Mesenteric fat pad (tissue), 1 donor: ENCODE data around the gene TOLLIP. TPM values are rescaled to one million over a fixed set of nuclear protein-coding genes. Genes with fewer than 3 reads are reported as not detected.

Experiments
- DNase-seq: peaks from one replicate; pipeline ENCODE4 v3.0.0-alpha.2; 2020; ENCODE audit warnings: low spot score
- total RNA-seq: library from RNA; stranded (reverse); fragmentation: NEBNext Ultra II Directional; extraction: Animal tissue kit (Norgen Biotek cat#: 25700); gene quantifications from one replicate; pipeline ENCODE4 v1.2.1, GENCODE V29; 2021
- donor health status: DM: yes; HTN: yes; CAD: no.

The TOLLIP gene
- total RNA-seq, 1 donor from 2014 or later = 63.6 TPM

- peak; percentile 85 for DNase-seq
Observed at GRCh38 chr11:1299621-1300020, 9.8 kb downstream of the TOLLIP start.

DNA sequence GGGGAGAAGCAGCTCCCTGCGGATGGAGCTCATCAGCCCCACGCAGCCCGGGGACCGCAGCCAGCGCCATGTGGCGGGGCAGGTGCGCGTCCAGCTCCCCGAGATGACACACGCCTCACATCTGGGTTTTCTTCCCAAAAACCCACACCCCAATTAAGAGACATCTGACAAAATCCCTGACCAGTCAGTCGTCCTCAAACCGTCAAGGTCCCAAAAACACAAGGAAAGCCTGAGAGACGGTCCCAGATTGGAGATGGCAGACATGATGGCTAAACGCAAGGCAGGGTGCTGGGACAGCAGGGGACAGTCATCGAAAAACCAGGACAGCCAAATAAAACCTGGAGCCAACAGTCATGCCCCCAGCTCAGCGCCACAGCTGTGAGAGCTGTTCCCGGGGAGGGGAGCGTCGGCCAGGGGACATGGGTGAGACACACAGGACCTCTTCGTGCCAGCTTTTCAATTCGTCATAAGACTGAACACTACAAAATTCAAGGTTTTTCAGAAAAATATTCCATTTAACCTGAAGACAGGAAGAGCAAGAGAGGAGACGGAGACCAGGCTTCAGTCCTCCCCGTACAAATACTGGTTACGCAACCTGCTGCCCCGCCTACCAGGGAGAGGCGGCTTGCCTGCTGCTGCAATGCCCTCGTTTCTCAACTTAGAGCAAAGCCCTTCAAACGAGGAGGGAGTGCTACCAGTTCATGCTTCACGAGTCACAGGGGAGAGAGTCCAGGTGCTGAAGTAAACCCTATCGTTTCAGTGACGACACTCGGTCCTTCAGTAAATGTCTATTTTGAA is 10.5 kb downstream of the TOLLIP start:
- peak; percentile 89 for DNase-seq

GRCh38 chr11:1297576-1298473 is 11.6 kb downstream of the TOLLIP start:
- DNase-seq = peak; percentile 82

DNA sequence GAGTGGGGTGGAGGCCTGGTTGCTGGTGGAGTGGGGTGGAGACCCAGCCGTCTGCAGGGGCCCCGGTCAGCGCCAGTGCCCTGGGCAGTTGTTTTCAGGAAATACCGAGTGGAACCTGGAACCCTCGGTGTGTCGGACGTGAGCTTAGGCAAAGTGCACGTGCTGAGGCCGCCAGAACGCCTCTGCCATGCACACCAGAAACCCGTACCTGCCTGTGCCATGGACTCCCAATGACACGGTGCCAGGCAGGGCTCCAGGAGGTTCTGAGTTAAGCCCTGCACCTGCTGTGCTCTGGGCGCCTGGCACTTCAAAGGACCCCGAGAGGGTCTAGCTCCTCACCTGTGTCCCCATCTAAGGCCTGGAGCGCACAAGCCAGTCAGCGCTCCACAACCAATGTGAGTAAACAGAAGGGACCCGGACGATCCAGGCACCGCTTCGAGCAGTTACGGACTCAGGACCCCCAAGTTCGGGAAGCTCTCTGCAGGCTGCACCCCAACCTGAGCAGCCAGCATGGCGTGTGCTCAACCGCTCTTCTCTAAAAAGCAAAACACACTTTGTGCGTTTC is 12.3 kb downstream of the TOLLIP start:
- DNase-seq = peak; percentile 88

GRCh38 chr11:1296287-1296686 is 13.1 kb downstream of the TOLLIP start:
- DNase-seq = peak; percentile 80

GRCh38 chr11:1295591-1295990 is 13.8 kb downstream of the TOLLIP start:
- DNase-seq = peak; percentile 82

DNA sequence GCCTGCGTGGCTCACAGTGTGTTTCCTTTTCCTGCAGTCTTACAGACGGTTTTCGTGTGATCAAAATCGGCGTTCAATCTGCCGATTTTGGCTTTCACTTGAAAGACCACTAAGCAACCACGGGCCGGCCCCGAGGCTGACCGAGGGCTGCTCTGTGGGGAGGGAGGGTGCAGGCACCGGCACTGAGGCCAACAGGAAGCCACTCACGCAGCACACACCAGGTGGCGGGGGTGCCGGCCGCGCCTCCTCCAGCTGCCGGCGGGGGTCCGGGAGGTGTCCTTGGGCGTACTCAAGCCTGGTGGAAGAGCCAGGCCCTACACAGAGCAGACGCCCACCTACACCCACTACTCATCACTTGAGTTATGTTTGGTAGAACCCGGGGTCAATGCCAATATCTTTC is 14.3 kb downstream of the TOLLIP start:
- peak; percentile 85 for DNase-seq

GRCh38 chr11:1293619-1294015 is 15.8 kb downstream of the TOLLIP start:
- peak; percentile 89 for DNase-seq

- peak; percentile 71 for DNase-seq
Observed at GRCh38 chr11:1292644-1293618, 16.5 kb downstream of the TOLLIP start.

- DNase-seq = peak; percentile 49
Observed at GRCh38 chr11:1292018-1292643, 17.3 kb downstream of the TOLLIP start.

- peak; percentile 82 for DNase-seq
Observed at GRCh38 chr11:1291295-1292017, 18.0 kb downstream of the TOLLIP start.

DNA sequence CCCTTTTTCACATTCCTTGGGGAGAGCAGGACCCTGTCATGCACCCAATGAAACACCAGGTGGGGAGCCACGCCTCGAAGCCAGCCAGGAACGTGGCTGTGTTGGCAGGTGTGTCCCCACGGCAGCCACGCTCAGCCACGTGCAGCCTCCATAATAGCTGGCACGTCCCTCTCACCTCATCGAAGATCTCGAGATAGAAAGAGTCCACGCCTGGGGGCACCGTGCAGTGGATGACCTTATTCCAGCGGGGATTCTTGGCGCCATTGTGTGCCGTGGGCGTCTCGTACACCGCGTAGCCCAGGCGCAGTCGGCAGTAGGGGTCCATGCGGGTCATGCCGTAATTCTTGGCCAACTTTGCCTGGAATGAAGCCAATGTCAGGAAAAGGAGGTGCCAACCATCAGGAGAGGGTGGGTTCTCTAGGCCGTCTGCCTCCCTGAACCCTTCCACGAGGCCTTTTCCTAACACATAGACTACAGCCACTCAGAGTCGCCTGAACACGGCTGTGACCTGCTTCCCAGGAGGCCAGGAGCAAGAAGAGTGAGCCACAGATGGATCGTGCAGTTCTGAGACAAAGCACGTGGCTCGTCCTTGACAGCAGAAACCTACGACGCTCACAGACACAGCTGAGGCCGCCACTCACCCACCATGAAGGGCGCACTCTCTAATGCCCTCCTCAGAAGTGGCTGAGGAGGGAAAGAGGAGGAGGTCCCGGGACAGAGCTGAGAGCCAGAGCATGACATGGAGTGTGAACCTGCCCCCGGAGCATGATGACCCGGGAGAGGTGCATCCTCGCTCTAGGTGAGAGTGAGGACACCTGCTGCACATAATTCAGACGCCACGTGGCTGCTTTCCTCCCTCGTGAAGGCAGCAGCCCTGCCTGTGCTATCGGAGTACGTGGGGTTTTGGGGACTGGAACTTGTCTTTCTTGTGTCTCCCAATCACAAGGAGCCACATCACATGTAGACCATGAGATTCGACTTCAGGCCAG is 19.1 kb downstream of the TOLLIP start:
- DNase-seq = peak; percentile 80

- DNase-seq = no peak
Observed at GRCh38 chr11:1289211-1289935, 20.1 kb downstream of the TOLLIP start.

DNA sequence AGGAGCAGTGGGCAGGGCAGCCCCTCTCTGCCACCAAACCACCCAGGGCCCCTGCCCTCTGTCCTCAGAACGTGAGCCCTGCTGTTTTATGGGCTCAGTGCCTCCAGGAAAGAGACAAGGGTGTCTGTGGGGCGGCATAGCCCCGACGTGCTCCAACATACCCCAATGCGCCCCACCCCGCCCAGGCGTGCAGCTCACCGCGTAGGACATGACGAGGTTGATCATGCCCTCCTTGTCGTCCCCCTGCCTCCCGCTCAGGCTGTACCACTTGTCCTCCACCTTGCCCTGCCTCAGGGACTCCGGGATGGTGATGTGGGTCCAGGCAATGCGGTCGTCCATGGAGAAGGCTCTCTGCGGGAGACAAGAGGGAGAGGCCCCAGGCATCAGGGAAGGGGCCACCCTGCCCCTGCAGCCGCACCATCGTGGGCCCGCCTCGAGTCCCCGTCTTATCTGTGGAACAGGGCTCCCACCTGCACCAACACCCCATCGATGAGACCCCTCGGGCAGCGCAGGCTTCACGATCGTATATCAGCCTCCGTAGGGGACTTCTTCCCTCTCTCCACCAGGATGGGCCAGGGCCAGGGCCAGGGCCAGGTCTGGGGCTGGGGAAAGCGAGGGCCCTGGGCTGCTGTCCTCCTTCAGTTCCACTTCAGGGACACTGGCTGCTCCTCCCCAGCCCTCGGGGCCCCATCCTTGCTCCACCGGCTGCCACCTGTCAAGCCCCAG is 20.8 kb downstream of the TOLLIP start:
- no peak for DNase-seq

DNA sequence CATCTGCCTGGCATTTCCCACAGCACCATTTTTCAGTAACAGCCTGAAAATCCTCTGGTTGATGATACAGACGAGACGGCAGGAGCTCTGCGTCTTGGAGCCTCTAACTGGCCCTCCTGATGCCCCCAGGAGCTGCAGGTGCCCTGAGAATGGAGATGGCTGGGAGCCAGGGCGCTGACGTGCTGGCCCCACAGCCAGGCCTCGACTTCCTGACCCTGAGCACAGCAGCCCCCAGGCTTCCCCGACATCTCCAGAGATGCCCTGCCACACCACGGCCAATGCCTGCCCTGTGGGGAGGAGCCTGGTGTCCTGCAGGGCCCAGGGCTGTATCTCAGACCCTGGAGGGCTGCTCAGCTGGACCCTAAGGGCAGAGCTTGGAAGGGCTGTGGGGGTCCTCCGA is 21.5 kb downstream of the TOLLIP start:
- DNase-seq = no peak

DNA sequence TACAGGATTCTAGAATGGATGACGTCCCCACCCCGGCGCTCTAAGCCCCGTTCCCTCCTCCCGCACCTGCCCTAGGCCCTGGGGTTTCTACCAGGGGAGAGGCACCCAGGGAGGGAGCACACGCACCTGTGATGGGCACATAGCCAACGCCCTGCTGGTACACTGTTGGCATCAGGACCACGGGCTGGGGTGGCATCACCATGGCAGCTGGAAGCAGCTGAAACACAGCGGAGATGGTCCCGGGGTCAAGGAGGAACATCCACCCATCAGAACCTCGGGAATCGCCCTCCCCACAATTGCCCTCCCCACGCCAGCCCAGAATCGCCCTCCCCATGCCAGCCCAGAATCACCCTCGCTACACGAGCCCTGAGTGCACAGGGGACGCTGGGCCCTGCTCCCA is 23.6 kb downstream of the TOLLIP start:
- DNase-seq = no peak

- DNase-seq = no peak
Observed at GRCh38 chr11:1285316-1285744, 24.1 kb downstream of the TOLLIP start.
